Muscle of back (tissue), 11 donors: Measurements from ENCODE around the gene PINK1. TPM values are rescaled to one million over a fixed set of nuclear protein-coding genes. Genes with fewer than 3 reads are reported as not detected.
"Not testable (repeated sequence)": the region's sequence is repeated elsewhere in the genome, so short reads cannot be mapped to it uniquely, and the experiment has no call there.

ENCODE experiments used
- DNase-seq, 3 donors: peaks; one replicate each; pipeline versions ENCODE4 v3.0.0 to v3.0.0-alpha.2; 2013
- polyA plus RNA-seq, 10 donors: library from polyadenylated mRNA; unstranded; fragments of 120-200 nt; gene quantifications; one replicate each; pipeline ENCODE4 v1.2.1, GENCODE V29; 2013; ENCODE audit not compliant: insufficient read length in 10 of 10

The PINK1 gene
- polyA plus RNA-seq, 10 donors: 36.7 to 45.7 (median 39.4) TPM

- DNase-seq: not testable (repeated sequence)
These were observed 26.3 kb upstream of the PINK1 start for GRCh38 chr1:20606801-20607570.

GRCh38 chr1:20609541-20609940 is 23.7 kb upstream of the PINK1 start:
- no peak for DNase-seq

GRCh38 chr1:20610970-20611369 is 22.3 kb upstream of the PINK1 start:
- DNase-seq: no peak

DNA sequence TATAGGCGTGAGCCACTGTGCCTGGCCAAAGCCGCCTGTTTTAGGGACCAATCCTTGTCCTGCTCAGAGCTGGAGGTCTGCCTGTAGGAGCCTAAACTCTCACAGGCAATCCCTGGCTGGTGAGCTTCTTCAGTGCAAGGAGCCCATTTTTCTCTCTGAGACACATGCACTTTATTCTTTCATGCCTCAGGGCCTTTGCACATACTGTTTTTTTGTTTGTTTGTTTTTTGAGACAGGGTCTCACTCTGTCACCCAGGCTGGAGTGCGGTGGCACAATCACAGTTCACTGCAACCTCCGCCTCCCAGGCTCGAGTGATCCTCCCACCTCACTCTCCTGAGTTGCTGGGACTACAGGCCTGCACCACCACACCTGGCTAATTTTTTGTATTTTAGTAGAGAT is 21.6 kb upstream of the PINK1 start:
- DNase-seq: no peak

DNA sequence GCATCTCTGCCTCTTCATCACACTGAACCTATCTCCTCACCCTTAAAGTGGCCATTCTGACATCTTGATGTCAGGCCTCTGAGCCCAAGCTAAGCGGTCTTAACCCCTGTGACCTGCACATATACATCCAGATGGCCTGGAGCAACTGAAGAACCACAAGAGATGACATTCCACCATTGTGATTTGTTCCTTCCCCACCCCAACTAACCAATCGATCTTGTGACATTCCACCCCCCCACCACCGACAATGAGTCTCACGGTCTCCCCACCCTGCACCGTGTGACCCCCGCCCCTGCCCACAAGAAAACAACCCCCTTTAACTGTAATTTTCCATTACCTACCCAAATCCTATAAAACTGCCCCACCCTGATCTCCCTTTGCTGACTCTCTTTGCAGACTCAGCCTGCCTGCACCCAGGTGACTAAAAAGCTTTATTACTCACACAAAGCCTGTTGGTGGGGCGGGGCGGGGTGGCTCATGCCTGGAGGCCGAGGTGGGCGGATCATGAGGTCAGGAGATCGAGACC is 21.0 kb upstream of the PINK1 start:
- no peak for DNase-seq

DNA sequence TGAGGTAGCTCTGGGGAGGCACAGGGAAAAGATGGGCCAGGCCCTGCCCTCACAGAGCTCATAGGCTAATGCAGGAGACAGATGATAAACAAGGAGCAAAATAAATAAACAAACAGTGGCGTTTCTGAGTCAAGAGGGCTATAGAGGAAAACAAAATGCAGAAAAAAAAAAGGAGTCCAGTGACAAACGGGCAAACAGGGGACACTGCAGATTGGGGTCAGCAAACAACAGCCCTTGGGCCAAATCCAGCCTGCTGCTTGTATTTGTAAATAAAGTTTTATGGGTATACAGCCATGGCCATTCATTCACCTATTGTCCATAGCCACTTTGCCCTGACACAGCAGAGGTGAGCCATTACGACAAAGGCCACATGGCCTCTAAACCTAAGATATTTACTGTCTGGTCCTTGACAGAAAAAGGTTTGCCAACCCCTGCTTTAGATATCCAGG is 19.1 kb upstream of the PINK1 start:
- DNase-seq: no peak

DNA sequence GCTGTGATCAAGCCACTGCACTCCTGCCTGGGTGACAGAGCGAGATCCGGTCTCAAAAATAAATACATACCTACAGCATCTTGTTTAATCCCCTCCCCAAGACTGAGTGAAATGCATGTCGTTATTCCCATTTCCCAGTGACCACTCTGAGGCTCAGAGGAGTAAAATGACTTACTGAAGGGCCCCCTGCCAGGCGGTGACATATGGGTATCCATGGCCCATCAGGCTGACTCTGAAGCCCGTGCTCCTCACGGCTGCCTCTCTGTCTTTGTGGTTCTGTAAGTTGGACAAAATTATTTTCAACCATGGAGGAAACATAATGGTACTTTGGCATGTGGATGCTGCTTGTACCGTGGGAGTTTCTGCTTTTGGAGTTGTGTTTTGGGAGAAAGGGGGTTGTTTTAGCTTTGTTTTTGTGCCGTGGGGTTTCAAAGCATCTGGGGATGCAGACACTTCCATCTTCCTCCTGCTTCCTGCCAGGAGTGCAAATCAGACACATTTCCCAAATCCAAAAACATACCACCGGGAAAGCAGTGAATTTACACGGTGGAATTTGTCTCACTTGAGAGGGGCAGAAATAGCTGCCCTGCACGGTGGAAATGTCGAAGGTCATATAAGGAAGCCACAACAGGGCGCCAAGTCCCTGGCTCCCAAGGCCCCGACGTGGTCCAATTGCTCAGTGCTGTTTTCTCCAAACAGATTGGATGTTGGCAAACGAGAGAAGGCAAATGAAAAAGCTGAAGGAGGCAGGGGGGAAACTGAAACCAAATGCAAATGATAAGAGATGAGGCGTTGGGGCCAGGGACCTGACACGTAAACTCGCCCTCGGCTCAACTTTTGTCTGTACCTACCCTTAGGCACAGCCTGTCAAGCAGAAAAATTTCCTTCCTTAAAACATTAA is 17.1 kb upstream of the PINK1 start:
- DNase-seq: no peak

DNA sequence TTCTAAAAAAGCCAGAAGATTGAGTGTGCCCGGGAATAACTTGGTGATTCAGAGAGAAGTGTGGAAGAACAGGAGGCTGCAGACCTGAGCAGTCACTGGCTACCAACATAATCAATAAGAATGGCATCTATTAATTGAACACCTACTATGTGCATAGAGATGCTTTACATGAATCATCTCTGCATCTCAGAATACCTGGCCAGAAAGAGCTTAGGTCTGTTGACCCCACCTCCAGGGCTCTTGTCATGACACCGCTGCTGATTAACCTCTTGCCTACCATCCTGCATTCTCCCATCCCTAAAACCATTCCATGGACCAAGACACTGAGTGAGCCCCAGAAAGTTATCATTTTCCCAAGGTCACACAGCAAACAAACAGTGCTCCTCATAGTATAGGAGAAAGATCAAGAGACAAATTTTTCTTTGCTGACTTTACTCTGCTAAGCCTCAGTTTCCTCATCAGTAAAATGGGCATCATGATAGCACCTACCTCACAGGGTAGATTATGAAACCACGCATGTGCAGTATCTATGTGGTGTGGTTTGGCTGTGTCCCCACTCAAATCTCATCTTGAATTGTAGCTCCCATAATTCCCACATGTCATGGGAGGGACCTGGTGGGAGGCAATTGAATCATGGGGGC is 16.3 kb upstream of the PINK1 start:
- no peak for DNase-seq

GRCh38 chr1:20618550-20618949 is 14.7 kb upstream of the PINK1 start:
- DNase-seq: no peak

DNA sequence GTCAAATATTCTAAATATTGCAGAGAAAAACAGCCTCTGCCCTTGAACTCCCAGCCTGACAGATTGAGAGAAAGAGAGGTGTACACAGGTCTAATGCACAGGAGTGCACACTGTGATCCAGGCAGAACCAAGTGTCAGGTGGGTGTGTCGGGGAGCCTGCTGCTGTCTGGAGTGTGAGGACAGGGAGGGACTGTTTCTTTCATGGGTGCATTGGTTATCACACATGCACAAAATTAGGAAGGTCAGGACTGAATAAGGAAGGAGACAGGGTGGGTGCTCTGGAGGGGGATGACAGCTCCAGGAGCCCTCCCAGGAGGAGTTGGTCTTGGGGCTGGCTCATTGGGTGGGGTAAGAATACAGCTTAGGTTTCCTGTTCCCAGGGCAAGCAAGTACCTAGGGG is 13.3 kb upstream of the PINK1 start:
- no peak for DNase-seq

GRCh38 chr1:20621012-20621411 is 12.2 kb upstream of the PINK1 start:
- no peak for DNase-seq

- DNase-seq: no peak
These were observed 8.5 kb upstream of the PINK1 start for GRCh38 chr1:20624709-20625108.

- no peak for DNase-seq
These were observed 7.8 kb upstream of the PINK1 start for GRCh38 chr1:20625176-20626097.

DNA sequence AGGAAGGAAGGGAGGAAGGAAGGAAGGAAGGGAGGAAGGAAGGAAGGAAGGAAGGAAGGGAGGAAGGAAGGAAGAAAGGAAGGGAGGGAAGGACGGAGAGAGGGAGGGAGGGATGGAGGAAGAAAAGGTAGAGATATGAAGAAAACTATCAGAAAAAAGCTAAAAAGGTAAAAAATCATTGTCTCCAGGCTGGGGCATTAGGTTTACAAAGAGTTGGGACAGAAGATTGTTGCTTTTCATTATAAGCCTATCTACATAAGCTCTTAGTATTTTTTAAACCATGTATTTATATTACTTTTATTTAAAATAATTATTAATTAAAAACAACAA is 7.2 kb upstream of the PINK1 start:
- no peak for DNase-seq

DNA sequence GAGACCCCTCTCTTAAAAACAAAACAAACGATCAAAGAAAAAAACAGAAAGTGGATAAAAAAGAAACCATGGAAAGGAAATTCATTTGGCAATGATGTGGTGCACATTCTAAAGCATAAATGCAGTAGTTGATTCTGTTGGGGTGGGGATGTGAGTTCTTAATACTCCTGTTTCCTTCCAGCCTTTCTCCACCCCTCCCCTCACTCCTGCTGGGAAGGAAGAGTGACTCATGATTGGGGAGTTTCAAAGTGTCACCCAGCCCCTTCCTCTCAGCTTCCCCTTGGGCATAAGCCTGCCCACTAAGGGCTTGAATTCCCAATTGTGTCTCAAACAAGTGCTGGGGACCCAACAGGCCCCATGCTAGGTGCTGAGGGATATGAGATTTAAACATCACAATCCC is 6.7 kb upstream of the PINK1 start:
- DNase-seq: no peak

DNA sequence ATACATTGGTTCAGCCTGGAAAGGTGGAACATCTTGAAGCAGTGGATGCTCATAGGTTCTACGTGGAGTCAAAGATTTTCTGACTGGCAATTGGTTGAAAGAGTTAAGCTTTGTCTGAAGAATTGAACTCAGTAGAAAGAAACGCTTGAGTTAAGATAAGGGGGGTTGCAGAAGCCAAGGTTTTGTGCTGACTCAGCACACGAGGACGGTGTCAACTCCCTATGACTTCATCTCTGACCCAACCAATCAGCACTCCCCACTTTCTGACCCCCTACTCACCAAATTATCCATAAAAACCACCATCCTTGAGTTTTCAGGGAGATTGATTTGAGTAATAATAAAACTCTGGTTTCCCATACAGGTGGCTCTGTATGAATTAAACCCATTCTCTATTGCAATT is 2.5 kb upstream of the PINK1 start:
- no peak for DNase-seq

DNA sequence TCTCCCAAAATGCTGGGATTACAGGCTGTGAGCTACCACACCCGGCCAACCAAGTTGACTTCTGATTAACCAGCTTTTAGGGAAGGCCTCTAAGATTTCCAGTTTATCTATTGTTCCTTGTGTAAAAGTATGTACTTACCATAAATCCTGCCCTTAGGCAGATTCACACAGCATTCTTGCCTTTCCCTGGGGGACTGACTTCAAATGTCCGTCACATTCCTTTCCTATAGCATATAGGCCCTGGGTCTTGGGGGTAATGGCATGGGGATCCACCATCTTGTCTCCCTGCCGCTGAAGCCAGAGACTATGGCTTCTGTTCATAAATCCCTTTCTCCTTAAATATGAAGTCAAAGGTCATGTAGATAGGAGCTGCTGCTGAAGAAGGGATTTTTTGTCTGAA is 872 bp upstream of the PINK1 start:
- no peak for DNase-seq

- peak in 1 of 3 donors; percentile 42 for DNase-seq
These were observed 871 bp downstream of the PINK1 start for GRCh38 chr1:20634065-20634593.

- DNase-seq: no peak
These were observed 1.4 kb downstream of the PINK1 start for GRCh38 chr1:20634594-20635084.

GRCh38 chr1:20636785-20637347 is 3.6 kb downstream of the PINK1 start:
- no peak for DNase-seq
